K562 (cell line): ENCODE data around the gene CYP46A1. TPM values are rescaled to one million over a fixed set of nuclear protein-coding genes. Genes with fewer than 3 reads are reported as not detected.

Source experiments
- ARNT ChIP-seq, 2 experiments: fragments of 450-650 bp; IDR thresholded peaks; 2 replicates each; pipeline ENCODE4 v1.6.1; 2016; ENCODE audit warnings: mild to moderate bottlenecking in 1 of 2
- CBFB ChIP-seq: sonication (generic); formaldehyde crosslinking; IDR thresholded peaks from 2 replicates; pipeline ENCODE4 v1.4.0; 2020; ENCODE audit warnings: mild to moderate bottlenecking, missing genetic modification reagents
- EP400 ChIP-seq: fragments of 450-650 bp; IDR thresholded peaks from 2 replicates; pipeline ENCODE4 v1.6.1; 2017; ENCODE audit warnings: antibody characterized with exemption, mild to moderate bottlenecking, moderate library complexity
- MEIS2 ChIP-seq: fragments of 450-650 bp; IDR thresholded peaks from 2 replicates; pipeline ENCODE4 v1.6.1; 2014; ENCODE audit warnings: mild to moderate bottlenecking; ENCODE audit not compliant: partially characterized antibody
- RFX1 ChIP-seq: fragments of 450-650 bp; IDR thresholded peaks from 2 replicates; pipeline ENCODE4 v1.6.1; 2016; ENCODE audit warnings: mild to moderate bottlenecking, moderate library complexity
- SMC3 ChIP-seq: conservative IDR thresholded peaks from 2 replicates; pipeline ENCODE4 v1.6.1; 2011; ENCODE audit warnings: low read depth, low read length, improper control_type of control experiment; ENCODE audit not compliant: insufficient read depth
- TEAD4 ChIP-seq, 2 experiments: sonication (generic) in 1 of 2; formaldehyde crosslinking in 1 of 2; IDR thresholded peaks; 2 replicates each; pipeline versions ENCODE4 v1.6.1 to v1.8.0; 2012 to 2022; ENCODE audit warnings: borderline replicate concordance in 1 of 2, inconsistent platforms in 1 of 2, low read length in 1 of 2, mild to moderate bottlenecking in 1 of 2, missing genetic modification reagents in 1 of 2
- XRCC3 ChIP-seq: fragments of 450-650 bp; IDR thresholded peaks from 2 replicates; pipeline ENCODE4 v1.6.1; 2017; ENCODE audit warnings: mild to moderate bottlenecking, moderate library complexity
- ZNF140 ChIP-seq: fragments of 250-450 bp; sonication (Bioruptor Pico); IDR thresholded peaks from 2 replicates; pipeline ENCODE4 v1.8.0; 2021; ENCODE audit warnings: moderate library complexity, mild to moderate bottlenecking, inconsistent platforms
- polyA plus RNA-seq, 8 experiments: library from polyadenylated mRNA; depleted of rRNA in 4 of 8; stranded (reverse) in 5 of 8; unstranded in 3 of 8; fragments of >200 nt; fragmentation: Nextera tagmentation in 2 of 8; fragmentation: Illumina TruSeq in 1 of 8; extraction: Ambion mirVana in 2 of 8; extraction: Trizol in 1 of 8; gene quantifications; 2 replicates each; pipeline versions ENCODE4 v1.2.1 to v1.2.3, GENCODE V29; 2011 to 2014; ENCODE audit warnings: inconsistent platforms in 1 of 8, missing spikeins in 1 of 8
- total RNA-seq, 7 experiments: library from RNA; depleted of rRNA in 6 of 7; stranded (reverse); fragments of >200 nt in 6 of 7; fragmentation: Illumina TruSeq in 2 of 7; extraction: Trizol in 2 of 7; gene quantifications; 2 replicates each; pipeline versions ENCODE4 v1.2.1 to v1.2.3, GENCODE V29; 2011 to 2021; ENCODE audit warnings: low replicate concordance in 1 of 7
- TF ChIP-seq, protein P1 (sequence below), 2 experiments: IDR thresholded peaks; 2 replicates each; pipeline ENCODE4 v1.6.1; 2011; ENCODE audit warnings: borderline replicate concordance in 1 of 2, control low read depth in 1 of 2, low read depth in 1 of 2, low read length in 1 of 2, mild to moderate bottlenecking in 1 of 2, mixed read lengths in 1 of 2, moderate library complexity in 1 of 2; ENCODE audit not compliant: insufficient read depth in 1 of 2, insufficient read length in 1 of 2, poor library complexity in 1 of 2, severe bottlenecking in 1 of 2; ENCODE audit errors: extremely low read depth in 1 of 2
- TF ChIP-seq, protein P2 (sequence below): fragments of 250-450 bp; sonication (Bioruptor Pico); IDR thresholded peaks from 2 replicates; pipeline ENCODE4 v1.5.0; 2020; ENCODE audit warnings: mild to moderate bottlenecking
- TF ChIP-seq, protein P3 (sequence below): IDR thresholded peaks from 2 replicates; pipeline ENCODE4 v1.6.1; 2011; ENCODE audit warnings: borderline replicate concordance, low read depth, mild to moderate bottlenecking, moderate library complexity, low read length; ENCODE audit not compliant: insufficient read depth, poor library complexity, severe bottlenecking
- TF ChIP-seq, protein P4 (sequence below): fragments of 250-450 bp; sonication (Bioruptor Pico); IDR thresholded peaks from 2 replicates; pipeline ENCODE4 v1.5.1; 2021; ENCODE audit warnings: mild to moderate bottlenecking
- TF ChIP-seq, protein P5 (sequence below): fragments of 250-450 bp; sonication (Bioruptor Pico); IDR thresholded peaks from 2 replicates; pipeline ENCODE4 v1.5.0; 2020; ENCODE audit warnings: mild to moderate bottlenecking, borderline replicate concordance

Gene CYP46A1
- total and polyA plus RNA-seq, 9 of the 15 experiments (the other 6 are each of a cell fraction or from before 2014, with no cell fraction given): not detected

DNA sequence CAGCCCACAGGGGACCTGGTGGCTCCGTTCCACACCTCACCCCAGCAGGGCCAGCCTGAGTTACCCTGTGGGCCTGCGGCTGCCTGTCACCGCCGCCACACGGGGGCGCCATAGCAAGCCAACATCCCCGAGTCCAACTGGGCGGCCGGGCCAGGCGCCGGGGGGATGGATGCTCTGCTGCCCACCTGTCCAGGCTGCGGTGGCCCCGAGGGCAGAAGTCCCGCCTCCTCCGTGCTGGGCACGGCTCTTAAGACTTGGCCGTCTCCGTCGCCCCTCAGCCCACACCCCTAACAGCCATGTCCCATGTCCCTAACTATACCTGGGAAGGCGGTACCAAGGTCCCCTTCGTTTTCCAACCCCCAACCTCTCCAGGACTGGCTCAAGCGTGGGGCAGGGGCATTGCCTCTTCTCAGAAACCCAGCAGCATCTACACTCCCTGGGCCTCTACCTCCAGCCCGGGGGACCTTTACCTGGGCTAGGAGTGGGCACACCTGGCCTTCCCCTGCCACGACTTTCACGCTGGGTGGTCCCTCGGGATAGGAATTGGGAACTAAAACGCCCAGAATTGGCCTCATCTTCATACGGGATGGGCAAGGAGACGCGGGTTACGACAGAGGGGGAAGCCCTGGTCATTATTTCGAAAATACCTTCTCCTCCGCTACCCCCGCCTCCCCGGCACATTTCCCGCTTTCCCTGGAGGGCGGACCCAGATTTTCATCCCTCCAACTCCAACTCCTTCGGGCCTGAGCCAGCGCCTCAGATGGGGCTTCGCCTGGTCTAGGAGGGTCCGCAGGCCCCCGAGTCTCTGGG is 1.1 kb upstream of the CYP46A1 start (continued):
- TF ChIP-seq, protein P1, sequence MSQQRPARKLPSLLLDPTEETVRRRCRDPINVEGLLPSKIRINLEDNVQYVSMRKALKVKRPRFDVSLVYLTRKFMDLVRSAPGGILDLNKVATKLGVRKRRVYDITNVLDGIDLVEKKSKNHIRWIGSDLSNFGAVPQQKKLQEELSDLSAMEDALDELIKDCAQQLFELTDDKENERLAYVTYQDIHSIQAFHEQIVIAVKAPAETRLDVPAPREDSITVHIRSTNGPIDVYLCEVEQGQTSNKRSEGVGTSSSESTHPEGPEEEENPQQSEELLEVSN (IDR thresholded peaks at IDR 0.05; ENCODE audit: borderline replicate concordance in 1 of 2, extremely low read depth in 1 of 2, insufficient read depth in 1 of 2, insufficient read length in 1 of 2, low read depth in 1 of 2, low read length in 1 of 2, poor library complexity in 1 of 2, severe bottlenecking in 1 of 2): peak in 1 of 2 experiments; percentile 56
- TF ChIP-seq EP400 (no peak), ARNT (IDR thresholded peaks at IDR 0.05) (no peak), ZNF140 (no peak), SMC3 (0 out of 2 replicates have a peak, but pooled peaks have one; percentile 48), RFX1 (no peak), CBFB (CRISPR knock-in tag) (no peak), XRCC3 (no peak), MEIS2 (no peak), TEAD4 (IDR thresholded peaks at IDR 0.05; ENCODE audit: low read length) (no peak), TEAD4 (CRISPR knock-in tag; IDR thresholded peaks at IDR 0.05; ENCODE audit: borderline replicate concordance) (no peak)
- TF ChIP-seq, protein P2, sequence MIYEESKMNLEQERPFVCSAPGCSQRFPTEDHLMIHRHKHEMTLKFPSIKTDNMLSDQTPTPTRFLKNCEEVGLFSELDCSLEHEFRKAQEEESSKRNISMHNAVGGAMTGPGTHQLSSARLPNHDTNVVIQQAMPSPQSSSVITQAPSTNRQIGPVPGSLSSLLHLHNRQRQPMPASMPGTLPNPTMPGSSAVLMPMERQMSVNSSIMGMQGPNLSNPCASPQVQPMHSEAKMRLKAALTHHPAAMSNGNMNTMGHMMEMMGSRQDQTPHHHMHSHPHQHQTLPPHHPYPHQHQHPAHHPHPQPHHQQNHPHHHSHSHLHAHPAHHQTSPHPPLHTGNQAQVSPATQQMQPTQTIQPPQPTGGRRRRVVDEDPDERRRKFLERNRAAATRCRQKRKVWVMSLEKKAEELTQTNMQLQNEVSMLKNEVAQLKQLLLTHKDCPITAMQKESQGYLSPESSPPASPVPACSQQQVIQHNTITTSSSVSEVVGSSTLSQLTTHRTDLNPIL (CRISPR knock-in tag): no peak
- TF ChIP-seq, protein P3, sequence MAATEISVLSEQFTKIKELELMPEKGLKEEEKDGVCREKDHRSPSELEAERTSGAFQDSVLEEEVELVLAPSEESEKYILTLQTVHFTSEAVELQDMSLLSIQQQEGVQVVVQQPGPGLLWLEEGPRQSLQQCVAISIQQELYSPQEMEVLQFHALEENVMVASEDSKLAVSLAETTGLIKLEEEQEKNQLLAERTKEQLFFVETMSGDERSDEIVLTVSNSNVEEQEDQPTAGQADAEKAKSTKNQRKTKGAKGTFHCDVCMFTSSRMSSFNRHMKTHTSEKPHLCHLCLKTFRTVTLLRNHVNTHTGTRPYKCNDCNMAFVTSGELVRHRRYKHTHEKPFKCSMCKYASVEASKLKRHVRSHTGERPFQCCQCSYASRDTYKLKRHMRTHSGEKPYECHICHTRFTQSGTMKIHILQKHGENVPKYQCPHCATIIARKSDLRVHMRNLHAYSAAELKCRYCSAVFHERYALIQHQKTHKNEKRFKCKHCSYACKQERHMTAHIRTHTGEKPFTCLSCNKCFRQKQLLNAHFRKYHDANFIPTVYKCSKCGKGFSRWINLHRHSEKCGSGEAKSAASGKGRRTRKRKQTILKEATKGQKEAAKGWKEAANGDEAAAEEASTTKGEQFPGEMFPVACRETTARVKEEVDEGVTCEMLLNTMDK: peak; percentile 85
- TF ChIP-seq, protein P4, sequence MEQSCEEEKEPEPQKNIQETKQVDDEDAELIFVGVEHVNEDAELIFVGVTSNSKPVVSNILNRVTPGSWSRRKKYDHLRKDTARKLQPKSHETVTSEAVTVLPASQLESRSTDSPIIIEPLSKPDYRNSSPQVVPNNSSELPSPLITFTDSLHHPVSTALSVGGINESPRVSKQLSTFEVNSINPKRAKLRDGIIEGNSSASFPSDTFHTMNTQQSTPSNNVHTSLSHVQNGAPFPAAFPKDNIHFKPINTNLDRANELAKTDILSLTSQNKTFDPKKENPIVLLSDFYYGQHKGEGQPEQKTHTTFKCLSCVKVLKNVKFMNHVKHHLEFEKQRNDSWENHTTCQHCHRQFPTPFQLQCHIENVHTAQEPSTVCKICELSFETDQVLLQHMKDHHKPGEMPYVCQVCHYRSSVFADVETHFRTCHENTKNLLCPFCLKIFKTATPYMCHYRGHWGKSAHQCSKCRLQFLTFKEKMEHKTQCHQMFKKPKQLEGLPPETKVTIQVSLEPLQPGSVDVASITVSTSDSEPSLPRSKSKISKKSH (CRISPR knock-in tag): no peak
- TF ChIP-seq, protein P5, sequence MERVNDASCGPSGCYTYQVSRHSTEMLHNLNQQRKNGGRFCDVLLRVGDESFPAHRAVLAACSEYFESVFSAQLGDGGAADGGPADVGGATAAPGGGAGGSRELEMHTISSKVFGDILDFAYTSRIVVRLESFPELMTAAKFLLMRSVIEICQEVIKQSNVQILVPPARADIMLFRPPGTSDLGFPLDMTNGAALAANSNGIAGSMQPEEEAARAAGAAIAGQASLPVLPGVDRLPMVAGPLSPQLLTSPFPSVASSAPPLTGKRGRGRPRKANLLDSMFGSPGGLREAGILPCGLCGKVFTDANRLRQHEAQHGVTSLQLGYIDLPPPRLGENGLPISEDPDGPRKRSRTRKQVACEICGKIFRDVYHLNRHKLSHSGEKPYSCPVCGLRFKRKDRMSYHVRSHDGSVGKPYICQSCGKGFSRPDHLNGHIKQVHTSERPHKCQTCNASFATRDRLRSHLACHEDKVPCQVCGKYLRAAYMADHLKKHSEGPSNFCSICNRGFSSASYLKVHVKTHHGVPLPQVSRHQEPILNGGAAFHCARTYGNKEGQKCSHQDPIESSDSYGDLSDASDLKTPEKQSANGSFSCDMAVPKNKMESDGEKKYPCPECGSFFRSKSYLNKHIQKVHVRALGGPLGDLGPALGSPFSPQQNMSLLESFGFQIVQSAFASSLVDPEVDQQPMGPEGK (CRISPR knock-in tag): no peak
